Esophagus squamous epithelium (tissue), 5 donors: ENCODE results near the gene CACNB1. TPM values are rescaled to one million over a fixed set of nuclear protein-coding genes. Genes with fewer than 3 reads are reported as not detected.

Experiments used
- DNase-seq: peaks from one replicate; lab custom pipeline; 2025; lab: John Stamatoyannopoulos, UW
- H3K27ac ChIP-seq, 4 donors: fragments of 200-600 bp; sonication (generic); one replicate each; pipeline ENCODE4 v1.5.1; 2016 to 2019; ENCODE audit warnings: mild to moderate bottlenecking in 1 of 4
- H3K27me3 ChIP-seq, 4 donors: fragments of 200-600 bp; sonication (generic); 1 replicate in 3 of 4; 2 replicates in 1 of 4; pipeline versions ENCODE4 v1.5.1 to v1.6.0; 2017 to 2021; ENCODE audit warnings: antibody characterized with exemption in 1 of 4
- H3K36me3 ChIP-seq, 3 donors: fragments of 200-600 bp; sonication (generic); one replicate each; pipeline ENCODE4 v1.5.1; 2016 to 2019
- H3K4me1 ChIP-seq, 3 donors: fragments of 200-600 bp; sonication (generic); one replicate each; pipeline ENCODE4 v1.5.1; 2017 to 2019
- H3K4me3 ChIP-seq, 4 donors: fragments of 200-600 bp; sonication (generic); 1 replicate in 3 of 4; 2 replicates in 1 of 4; pipeline ENCODE4 v1.5.1; 2016 to 2019; ENCODE audit warnings: mild to moderate bottlenecking in 2 of 4, moderate library complexity in 1 of 4
- H3K9me3 ChIP-seq, 3 donors: fragments of 200-600 bp; sonication (generic); one replicate each; pipeline ENCODE4 v1.5.1; 2016 to 2019
- POLR2A ChIP-seq, 4 donors: fragments of 450-650 bp; IDR thresholded peaks; one replicate each; pipeline ENCODE4 v1.6.1; 2017; ENCODE audit warnings: antibody characterized with exemption in 4 of 4, mild to moderate bottlenecking in 4 of 4, moderate library complexity in 3 of 4
- WGBS, 2 donors: methylation state at CpG; one replicate each; pipeline ENCODE4 v1.1.5; 2018; 5-methylcytosine and 5-hydroxymethylcytosine counted together
- intact Hi-C: fragments of 100-400 bp; cut with DNase I; formaldehyde crosslinking; loops from one replicate; pipeline ENCODE4 v1.15.0; 2022
- total RNA-seq, 4 donors: library from RNA; depleted of rRNA; stranded (reverse); fragments of >200 nt; gene quantifications; one replicate each; pipeline ENCODE4 v1.1.0, GENCODE V29; 2016
- TF ChIP-seq, protein P1 (sequence below), 6 experiments: fragments of 450-650 bp in 4 of 6; fragments of 200-600 bp in 2 of 6; sonication (generic) in 2 of 6; IDR thresholded peaks; one replicate each; pipeline ENCODE4 v1.5.1; 2016 to 2019; ENCODE audit warnings: antibody characterized with exemption in 6 of 6, mild to moderate bottlenecking in 4 of 6, moderate library complexity in 4 of 6
- donor health status: DM: yes; HTN: yes; CAD: no.

CACNB1 gene
- total RNA-seq, 4 donors from 2014 or later, result 0.53 to 3.6 (median 0.99) TPM

DNA sequence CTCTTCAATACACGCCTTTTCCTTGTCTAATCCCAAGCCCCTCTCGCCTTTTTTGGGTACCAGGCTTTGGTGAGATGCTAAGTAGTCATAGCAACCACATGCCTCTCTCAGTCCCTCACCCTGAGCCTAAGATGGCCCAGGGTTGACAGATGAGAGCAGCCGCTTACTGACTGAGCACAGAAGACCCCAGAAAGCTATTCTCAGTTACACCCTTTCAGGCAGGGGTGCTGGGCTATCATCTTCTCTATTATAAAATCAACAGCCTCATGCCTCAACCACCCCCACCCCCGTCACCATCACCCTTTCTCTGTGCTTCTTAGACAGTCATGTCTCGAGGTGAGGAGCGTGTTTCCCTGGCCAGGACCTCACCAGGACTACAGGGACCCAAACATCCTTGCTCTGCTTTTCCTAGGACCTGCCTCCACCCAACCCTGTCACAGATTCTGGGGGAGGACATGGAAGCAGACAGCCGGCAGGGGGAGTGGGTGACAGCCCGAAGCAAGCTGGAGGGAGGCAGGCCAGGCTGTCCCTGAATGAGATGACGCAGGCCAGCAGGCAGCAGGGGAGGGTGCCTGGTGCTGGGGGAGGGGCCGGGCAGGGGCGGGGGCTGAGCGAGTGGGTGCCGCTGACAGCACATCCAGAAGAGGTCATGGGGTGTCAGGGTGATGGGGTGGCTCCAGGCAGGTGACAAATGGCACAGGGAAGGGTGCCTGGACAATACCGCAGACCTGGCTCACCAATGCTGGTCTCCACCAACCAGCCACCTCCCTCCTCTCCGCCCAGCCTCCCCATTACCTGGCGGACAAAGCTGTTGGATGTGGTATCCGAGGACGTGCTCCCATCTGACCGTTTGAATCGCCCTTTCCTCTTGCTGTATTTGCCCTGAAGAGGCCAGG is 3.1 kb downstream of the CACNB1 start:
- peaks cover 0 to 46% (median 0%) of the 10 kb centered on the region in 3 donors for H3K36me3 ChIP-seq
- peak overlapping the region in 3 of 4 donors; percentile 6 to 97 (median 95) for H3K27ac ChIP-seq
- no peaks in the 10 kb centered on the region for H3K9me3 ChIP-seq
- DNase-seq, result no peak
- H3K27me3 ChIP-seq, result no peaks in the 10 kb centered on the region
- H3K4me1 ChIP-seq, result peaks cover 29 to 55% (median 34%) of the 10 kb centered on the region in 3 donors
- WGBS, 2 donors, result 70 to 80% methylated on average over 9 to 10 of the region's 20 CpGs
- TF ChIP-seq POLR2A (IDR thresholded peaks at IDR 0.05), result no peak
- TF ChIP-seq, protein P1, sequence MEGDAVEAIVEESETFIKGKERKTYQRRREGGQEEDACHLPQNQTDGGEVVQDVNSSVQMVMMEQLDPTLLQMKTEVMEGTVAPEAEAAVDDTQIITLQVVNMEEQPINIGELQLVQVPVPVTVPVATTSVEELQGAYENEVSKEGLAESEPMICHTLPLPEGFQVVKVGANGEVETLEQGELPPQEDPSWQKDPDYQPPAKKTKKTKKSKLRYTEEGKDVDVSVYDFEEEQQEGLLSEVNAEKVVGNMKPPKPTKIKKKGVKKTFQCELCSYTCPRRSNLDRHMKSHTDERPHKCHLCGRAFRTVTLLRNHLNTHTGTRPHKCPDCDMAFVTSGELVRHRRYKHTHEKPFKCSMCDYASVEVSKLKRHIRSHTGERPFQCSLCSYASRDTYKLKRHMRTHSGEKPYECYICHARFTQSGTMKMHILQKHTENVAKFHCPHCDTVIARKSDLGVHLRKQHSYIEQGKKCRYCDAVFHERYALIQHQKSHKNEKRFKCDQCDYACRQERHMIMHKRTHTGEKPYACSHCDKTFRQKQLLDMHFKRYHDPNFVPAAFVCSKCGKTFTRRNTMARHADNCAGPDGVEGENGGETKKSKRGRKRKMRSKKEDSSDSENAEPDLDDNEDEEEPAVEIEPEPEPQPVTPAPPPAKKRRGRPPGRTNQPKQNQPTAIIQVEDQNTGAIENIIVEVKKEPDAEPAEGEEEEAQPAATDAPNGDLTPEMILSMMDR (IDR thresholded peaks at IDR 0.05), result no peak
- H3K4me3 ChIP-seq, result no peak overlapping the region
- intact Hi-C loops, result no loop called here

DNA sequence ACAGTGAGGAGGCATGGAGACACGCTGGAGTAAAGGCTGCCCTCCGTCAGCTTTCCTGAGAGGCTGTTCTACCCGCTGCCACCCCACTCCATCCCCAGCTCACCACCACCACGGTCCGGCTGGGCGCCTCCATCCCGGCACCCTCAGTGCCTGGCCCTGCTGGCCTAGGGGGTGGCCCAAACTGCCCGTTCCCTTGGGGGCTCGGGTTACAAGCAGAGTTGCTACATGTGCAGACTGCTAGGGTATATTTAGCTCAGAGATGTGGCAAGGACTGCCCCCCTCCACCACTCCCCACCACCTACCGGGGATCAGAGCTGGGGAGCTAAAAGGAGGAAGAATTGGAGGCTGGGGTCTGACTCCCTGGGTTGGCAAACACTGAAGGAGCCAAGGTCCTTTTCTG is 4.1 kb downstream of the CACNB1 start:
- WGBS, 2 donors, result 87 to 96% methylated on average over 3 to 9 of the region's 10 CpGs
- Histone ChIP-seq H3K27ac (no peak overlapping the region), H3K36me3 (peaks cover 0 to 56% (median 0%) of the 10 kb centered on the region in 3 donors), H3K4me3 (no peak overlapping the region), H3K9me3 (no peaks in the 10 kb centered on the region), H3K4me1 (peaks cover 28 to 45% (median 29%) of the 10 kb centered on the region in 3 donors), H3K27me3 (no peaks in the 10 kb centered on the region)
- intact Hi-C loops, result no loop called here
- no peak for TF ChIP-seq POLR2A (IDR thresholded peaks at IDR 0.05)
- TF ChIP-seq, protein P1 (IDR thresholded peaks at IDR 0.05), result no peak
- DNase-seq, result no peak

DNA sequence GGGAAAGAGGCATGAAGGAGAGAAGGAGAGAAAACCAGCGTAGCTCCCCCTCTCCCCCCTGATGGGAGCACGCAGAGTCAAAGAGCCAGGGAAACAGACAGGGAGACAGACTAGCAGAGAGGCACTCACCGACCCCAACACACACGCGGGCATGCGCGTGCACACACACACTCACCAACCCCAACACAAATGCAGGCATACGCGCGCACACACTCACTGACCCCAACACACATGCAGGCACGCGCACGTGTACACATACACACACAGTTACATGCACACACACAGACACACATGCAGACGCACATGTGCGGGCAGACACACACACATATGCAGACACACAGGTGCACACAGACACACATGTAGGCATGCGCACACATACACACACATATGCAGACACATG is 4.6 kb downstream of the CACNB1 start:
- H3K36me3 ChIP-seq, result peaks cover 0 to 60% (median 0%) of the 10 kb centered on the region in 3 donors
- H3K27me3 ChIP-seq, result no peaks in the 10 kb centered on the region
- WGBS, 2 donors, result 90 to 91% methylated on average over 15 to 16 of the region's 16 CpGs
- no peak overlapping the region for H3K27ac ChIP-seq
- no peak for TF ChIP-seq POLR2A (IDR thresholded peaks at IDR 0.05)
- TF ChIP-seq, protein P1 (IDR thresholded peaks at IDR 0.05), result no peak
- H3K9me3 ChIP-seq, result no peaks in the 10 kb centered on the region
- no peak for DNase-seq
- H3K4me1 ChIP-seq, result peaks cover 24 to 40% (median 27%) of the 10 kb centered on the region in 3 donors
- intact Hi-C loops, result no loop called here
- no peak overlapping the region for H3K4me3 ChIP-seq

DNA sequence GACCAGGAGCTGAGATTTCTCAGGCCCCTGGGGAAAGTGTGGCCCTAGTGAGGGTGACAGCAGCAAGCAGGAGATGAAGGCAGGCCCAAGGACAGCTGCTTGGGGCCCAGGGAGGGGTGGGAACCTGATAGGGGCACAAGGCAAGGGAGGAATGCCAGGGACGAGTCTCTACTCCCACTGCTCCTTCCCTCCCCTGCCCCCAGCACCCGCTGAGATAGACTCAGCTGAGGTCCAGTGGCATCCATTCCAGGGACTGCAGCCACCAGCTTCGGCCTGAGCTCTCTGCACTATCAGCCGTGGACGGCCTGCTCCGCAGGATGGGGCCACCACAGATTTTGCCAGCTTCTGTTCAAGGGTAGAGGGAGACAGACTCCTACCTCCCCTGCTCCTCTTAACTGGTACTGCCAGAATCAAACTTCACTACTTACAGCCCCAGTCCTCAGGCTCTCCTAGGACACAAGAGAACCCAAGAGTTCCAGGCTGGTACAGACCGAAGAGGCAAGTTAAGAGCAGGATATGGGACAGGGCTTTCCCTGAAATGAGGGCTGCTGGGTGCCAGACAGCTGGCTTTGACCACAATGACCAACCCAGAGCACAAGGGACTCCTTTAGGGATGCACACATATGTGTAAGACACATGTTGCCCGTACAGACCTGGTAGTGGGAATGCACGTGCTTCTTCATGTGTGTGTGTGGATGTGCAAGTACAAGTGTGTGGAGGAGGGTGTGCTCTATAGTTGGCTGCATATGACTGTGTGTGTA is 5.5 kb downstream of the CACNB1 start:
- no peak for TF ChIP-seq POLR2A (IDR thresholded peaks at IDR 0.05)
- TF ChIP-seq, protein P1 (IDR thresholded peaks at IDR 0.05), result no peak
- Histone ChIP-seq H3K27ac (no peak overlapping the region), H3K4me3 (no peak overlapping the region), H3K27me3 (no peaks in the 10 kb centered on the region), H3K9me3 (no peaks in the 10 kb centered on the region), H3K36me3 (peaks cover 0 to 70% (median 0%) of the 10 kb centered on the region in 3 donors), H3K4me1 (peaks cover 19 to 31% (median 20%) of the 10 kb centered on the region in 3 donors)
- DNase-seq, result no peak
- WGBS, 2 donors, result 76 to 94% methylated on average over 4 to 7 of the region's 9 CpGs
- intact Hi-C loops, result no loop called here
